IPS-18c (cell line): ENCODE data around the gene CFAP46.

Experiments used
- H3K4me3 ChIP-seq: 2 replicates; pipeline ENCODE4 v1.7.0; 2013; ENCODE audit warnings: low read depth, mild to moderate bottlenecking, low read length, moderate library complexity; ENCODE audit not compliant: insufficient read depth
- H3K9me3 ChIP-seq: one replicate; pipeline ENCODE4 v1.6.1; 2013; ENCODE audit warnings: mild to moderate bottlenecking, low read length, moderate library complexity; ENCODE audit not compliant: control insufficient read depth, insufficient read depth

The CFAP46 gene

GRCh38 chr10:132942101-132943057 is at the start of gene CFAP46:
Gene CFAP46, minus strand, starts transcription at chr10:132942570. Its CDS starts 86 bp downstream, at chr10:132942484.
- no peaks in the 10 kb centered on the region for H3K9me3 ChIP-seq
- H3K4me3 ChIP-seq = peak within 1 kb of the TSS; percentile 56

- no peak overlapping the region for H3K4me3 ChIP-seq
- H3K9me3 ChIP-seq = no peaks in the 10 kb centered on the region
These were observed 49.5 kb upstream of the CFAP46 start for GRCh38 chr10:132991706-132992432.

GRCh38 chr10:132990684-132991545 is 48.5 kb upstream of the CFAP46 start:
- Histone ChIP-seq H3K4me3 (no peak overlapping the region), H3K9me3 (no peaks in the 10 kb centered on the region)

- no peaks in the 10 kb centered on the region for H3K9me3 ChIP-seq
- H3K4me3 ChIP-seq = no peak overlapping the region
These were observed 47.4 kb upstream of the CFAP46 start for GRCh38 chr10:132989476-132990415.

- Histone ChIP-seq H3K9me3 (no peaks in the 10 kb centered on the region), H3K4me3 (no peak overlapping the region)
These were observed 46.6 kb upstream of the CFAP46 start for GRCh38 chr10:132988988-132989387.

- Histone ChIP-seq H3K4me3 (no peak overlapping the region), H3K9me3 (no peaks in the 10 kb centered on the region)
These were observed 45.6 kb upstream of the CFAP46 start for GRCh38 chr10:132987671-132988571.

- Histone ChIP-seq H3K4me3 (no peak overlapping the region), H3K9me3 (no peaks in the 10 kb centered on the region)
These were observed 44.6 kb upstream of the CFAP46 start for GRCh38 chr10:132986978-132987377.

GRCh38 chr10:132986576-132986975 is 44.2 kb upstream of the CFAP46 start:
- no peak overlapping the region for H3K4me3 ChIP-seq

GRCh38 chr10:132986076-132986475 is 43.7 kb upstream of the CFAP46 start:
- H3K9me3 ChIP-seq = no peaks in the 10 kb centered on the region
- H3K4me3 ChIP-seq = no peak overlapping the region

More at GRCh38 chr10:132986576-132986975, 44.2 kb upstream of the CFAP46 start:
- H3K9me3 ChIP-seq = no peaks in the 10 kb centered on the region

GRCh38 chr10:132985546-132985900 is 43.2 kb upstream of the CFAP46 start:
- Histone ChIP-seq H3K9me3 (no peaks in the 10 kb centered on the region), H3K4me3 (no peak overlapping the region)

- Histone ChIP-seq H3K9me3 (no peaks in the 10 kb centered on the region), H3K4me3 (no peak overlapping the region)
These were observed 42.6 kb upstream of the CFAP46 start for GRCh38 chr10:132984801-132985545.

GRCh38 chr10:132984008-132984295 is 41.6 kb upstream of the CFAP46 start:
- no peaks in the 10 kb centered on the region for H3K9me3 ChIP-seq
- H3K4me3 ChIP-seq = no peak overlapping the region

- no peak overlapping the region for H3K4me3 ChIP-seq
- H3K9me3 ChIP-seq = no peaks in the 10 kb centered on the region
These were observed 41.1 kb upstream of the CFAP46 start for GRCh38 chr10:132983252-132984007.

- Histone ChIP-seq H3K9me3 (no peaks in the 10 kb centered on the region), H3K4me3 (no peak overlapping the region)
These were observed 40.1 kb upstream of the CFAP46 start for GRCh38 chr10:132982301-132982989.
